B cell (primary cell): ENCODE data around the gene PCDHB8.

Experiments
- CTCF ChIP-seq: fragments of 200-600 bp; IDR thresholded peaks from one replicate; pipeline ENCODE4 v1.8.0; 2022; ENCODE audit warnings: antibody characterized with exemption, mild to moderate bottlenecking
- EZH2 ChIP-seq: IDR thresholded peaks from 2 replicates; pipeline ENCODE4 v1.6.1; 2012; ENCODE audit warnings: borderline replicate concordance, low read depth, mild to moderate bottlenecking, moderate library complexity, low read length; ENCODE audit not compliant: insufficient read depth, poor library complexity, severe bottlenecking

GRCh38 chr5:141172381-141173204 lies 5.0 kb upstream of the PCDHB8 start, which contains the start of gene PCDHB7:
- TF ChIP-seq CTCF (peak; percentile 44), EZH2 (no peak)
